GM12891 (cell line): Measurements from ENCODE around the gene BTF3.

Experiments
- POLR2A ChIP-seq: IDR thresholded peaks from 2 replicates; pipeline ENCODE4 v1.6.1; 2011; ENCODE audit warnings: low read depth, low read length, control low read depth
- POLR2AphosphoS5 ChIP-seq: IDR thresholded peaks from 2 replicates; pipeline ENCODE4 v1.6.1; 2011; ENCODE audit warnings: low read depth, low read length, control low read depth
- TAF1 ChIP-seq: IDR thresholded peaks from 2 replicates; pipeline ENCODE4 v1.6.1; 2011; ENCODE audit warnings: low read depth, low read length, control low read depth

- no peak for TF ChIP-seq POLR2A
- TF ChIP-seq POLR2AphosphoS5 = no peak
- TF ChIP-seq TAF1 = no peak
Measured at GRCh38 chr5:73514418-73514817, 16.2 kb downstream of the BTF3 start.
